Measurements from ENCODE around the gene ZBTB47. TPM values are rescaled to one million over a fixed set of nuclear protein-coding genes. Genes with fewer than 3 reads are reported as not detected.

The ZBTB47 gene
- total and polyA plus RNA-seq, 2 donors (not counting 1 experiment from before 2014, with no cell fraction given), result 15.6 to 49.4 TPM

- DNase-seq (ENCODE audit: low read depth in 2 of 2), result no peak
- peaks cover 7% of the 10 kb centered on the region for H3K27me3 ChIP-seq (ENCODE audit: control insufficient read depth, insufficient read depth, low read length)
- H3K4me2 ChIP-seq (ENCODE audit: extremely low read depth, insufficient read depth, low read length), result no peak overlapping the region
- H3K4me1 ChIP-seq (ENCODE audit: control insufficient read depth, extremely low read depth, insufficient read depth, low read length), result no peaks in the 10 kb centered on the region
- no peak overlapping the region for H2AFZ ChIP-seq (ENCODE audit: low read length)
- no peak overlapping the region for H3K9ac ChIP-seq (ENCODE audit: insufficient read depth, low read length)
- H3K36me3 ChIP-seq (ENCODE audit: control insufficient read depth, insufficient read depth, low read length), result no peaks in the 10 kb centered on the region
- no peak overlapping the region for H3K27ac ChIP-seq (ENCODE audit: insufficient read depth, low read length)
- TF ChIP-seq CTCF (conservative IDR thresholded peaks at IDR 0.05 in 1 of 2, IDR thresholded peaks at IDR 0.05 in 1 of 2; ENCODE audit: low read depth in 1 of 2, low read length in 2 of 2) (no peak), EZH2 (IDR thresholded peaks at IDR 0.05; ENCODE audit: low read length, missing control alignments) (no peak)
- no peaks in the 10 kb centered on the region for H3K9me3 ChIP-seq (ENCODE audit: control insufficient read depth, insufficient read depth, low read depth, low read length)
- no peaks in the 10 kb centered on the region for H3K79me2 ChIP-seq (ENCODE audit: control insufficient read depth, insufficient read depth, low read length)
- no peak overlapping the region for H3K4me3 ChIP-seq (replicated peaks in 1 of 4; ENCODE audit: control extremely low read depth in 1 of 4, insufficient read depth in 1 of 4, low read depth in 3 of 4, low read length in 4 of 4)
- no peaks in the 10 kb centered on the region for H4K20me1 ChIP-seq (ENCODE audit: control insufficient read depth, extremely low read depth, insufficient read depth, low read length)
Observed at GRCh38 chr3:42709621-42710020, 56.1 kb downstream of the ZBTB47 start.

GRCh38 chr3:42710323-42711021 lies 57.0 kb downstream of the ZBTB47 start:
- Histone ChIP-seq H3K4me1 (ENCODE audit: control insufficient read depth, extremely low read depth, insufficient read depth, low read length) (no peaks in the 10 kb centered on the region), H3K4me3 (replicated peaks in 1 of 4; ENCODE audit: control extremely low read depth in 1 of 4, insufficient read depth in 1 of 4, low read depth in 3 of 4, low read length in 4 of 4) (no peak overlapping the region), H3K36me3 (ENCODE audit: control insufficient read depth, insufficient read depth, low read length) (no peaks in the 10 kb centered on the region), H3K9me3 (ENCODE audit: control insufficient read depth, insufficient read depth, low read depth, low read length) (no peaks in the 10 kb centered on the region), H3K4me2 (ENCODE audit: extremely low read depth, insufficient read depth, low read length) (no peak overlapping the region), H2AFZ (ENCODE audit: low read length) (no peak overlapping the region), H3K9ac (ENCODE audit: insufficient read depth, low read length) (no peak overlapping the region), H3K27me3 (ENCODE audit: control insufficient read depth, insufficient read depth, low read length) (peaks cover 7% of the 10 kb centered on the region), H4K20me1 (ENCODE audit: control insufficient read depth, extremely low read depth, insufficient read depth, low read length) (no peaks in the 10 kb centered on the region), H3K27ac (ENCODE audit: insufficient read depth, low read length) (no peak overlapping the region), H3K79me2 (ENCODE audit: control insufficient read depth, insufficient read depth, low read length) (no peaks in the 10 kb centered on the region)
- DNase-seq (ENCODE audit: low read depth in 2 of 2), result no peak
- TF ChIP-seq EZH2 (IDR thresholded peaks at IDR 0.05; ENCODE audit: low read length, missing control alignments) (no peak), CTCF (conservative IDR thresholded peaks at IDR 0.05 in 1 of 2, IDR thresholded peaks at IDR 0.05 in 1 of 2; ENCODE audit: low read depth in 1 of 2, low read length in 2 of 2) (no peak)

- H3K27ac ChIP-seq (ENCODE audit: insufficient read depth, low read length), result no peak overlapping the region
- no peak for DNase-seq (ENCODE audit: low read depth in 2 of 2)
- no peaks in the 10 kb centered on the region for H3K9me3 ChIP-seq (ENCODE audit: control insufficient read depth, insufficient read depth, low read depth, low read length)
- no peak overlapping the region for H3K9ac ChIP-seq (ENCODE audit: insufficient read depth, low read length)
- H2AFZ ChIP-seq (ENCODE audit: low read length), result no peak overlapping the region
- peaks cover 7% of the 10 kb centered on the region for H3K27me3 ChIP-seq (ENCODE audit: control insufficient read depth, insufficient read depth, low read length)
- no peaks in the 10 kb centered on the region for H3K79me2 ChIP-seq (ENCODE audit: control insufficient read depth, insufficient read depth, low read length)
- H3K4me2 ChIP-seq (ENCODE audit: extremely low read depth, insufficient read depth, low read length), result no peak overlapping the region
- H3K4me3 ChIP-seq (replicated peaks in 1 of 4; ENCODE audit: control extremely low read depth in 1 of 4, insufficient read depth in 1 of 4, low read depth in 3 of 4, low read length in 4 of 4), result no peak overlapping the region
- no peaks in the 10 kb centered on the region for H3K36me3 ChIP-seq (ENCODE audit: control insufficient read depth, insufficient read depth, low read length)
- no peaks in the 10 kb centered on the region for H4K20me1 ChIP-seq (ENCODE audit: control insufficient read depth, extremely low read depth, insufficient read depth, low read length)
- TF ChIP-seq EZH2 (IDR thresholded peaks at IDR 0.05; ENCODE audit: low read length, missing control alignments), result no peak
- peak in 1 of 2 donors; percentile 30 for TF ChIP-seq CTCF (conservative IDR thresholded peaks at IDR 0.05 in 1 of 2, IDR thresholded peaks at IDR 0.05 in 1 of 2; ENCODE audit: low read depth in 1 of 2, low read length in 2 of 2)
- H3K4me1 ChIP-seq (ENCODE audit: control insufficient read depth, extremely low read depth, insufficient read depth, low read length), result no peaks in the 10 kb centered on the region
Observed at GRCh38 chr3:42711491-42712343, 58.2 kb downstream of the ZBTB47 start.

Measured in fibroblast of lung (primary cell).